GM23338 (cell line): Measurements from ENCODE around the gene ANO4. TPM values are rescaled to one million over a fixed set of nuclear protein-coding genes. Genes with fewer than 3 reads are reported as not detected.

Source experiments
- ATAC-seq: fragments of 200-7000 bp; cut with Tn5 transposase; 3 replicates; pipeline ENCODE4 v1.9.1; 2020
- DNase-seq: peaks from one replicate; pipeline ENCODE4 v3.0.0-alpha.2; 2015; ENCODE audit warnings: low spot score
- H2AFZ ChIP-seq: fragments of 200-600 bp; sonication (generic); 2 replicates; pipeline ENCODE4 v1.8.0; 2016; ENCODE audit warnings: antibody characterized with exemption, mild to moderate bottlenecking, moderate library complexity
- H3F3A ChIP-seq: fragments of 200-600 bp; sonication (generic); replicated peaks from 2 replicates; pipeline ENCODE4 v1.8.0; 2017; ENCODE audit warnings: antibody characterized with exemption, mixed run types, low read depth
- H3K27ac ChIP-seq: fragments of 200-600 bp; sonication (generic); 2 replicates; pipeline ENCODE4 v1.6.1; 2016; ENCODE audit warnings: low read depth
- H3K27me3 ChIP-seq: fragments of 200-600 bp; sonication (generic); 2 replicates; pipeline ENCODE4 v1.8.0; 2016; ENCODE audit warnings: mild to moderate bottlenecking, mixed run types, moderate library complexity; ENCODE audit not compliant: insufficient read depth
- H3K36me3 ChIP-seq: fragments of 200-600 bp; sonication (generic); 2 replicates; pipeline ENCODE4 v1.8.0; 2016; ENCODE audit warnings: mild to moderate bottlenecking; ENCODE audit not compliant: insufficient read depth
- H3K4me1 ChIP-seq: fragments of 200-600 bp; sonication (generic); 2 replicates; pipeline ENCODE4 v1.8.0; 2016; ENCODE audit warnings: mild to moderate bottlenecking, moderate library complexity; ENCODE audit not compliant: insufficient read depth
- H3K4me2 ChIP-seq: fragments of 200-600 bp; sonication (generic); 2 replicates; pipeline ENCODE4 v1.7.1; 2017; ENCODE audit warnings: mixed run types
- H3K4me3 ChIP-seq: fragments of 200-600 bp; sonication (generic); 2 replicates; pipeline ENCODE4 v1.6.1; 2016; ENCODE audit warnings: mixed run types
- H3K79me2 ChIP-seq: fragments of 200-600 bp; sonication (generic); replicated peaks from 2 replicates; pipeline ENCODE4 v1.8.0; 2017; ENCODE audit warnings: mild to moderate bottlenecking; ENCODE audit not compliant: insufficient read depth
- H3K9me2 ChIP-seq: fragments of 200-600 bp; sonication (generic); 2 replicates; pipeline ENCODE4 v1.8.0; 2017; ENCODE audit not compliant: insufficient read depth
- H4K20me1 ChIP-seq: fragments of 200-600 bp; sonication (generic); replicated peaks from 2 replicates; pipeline ENCODE4 v1.8.0; 2017; ENCODE audit warnings: mild to moderate bottlenecking; ENCODE audit not compliant: insufficient read depth
- H3K27ac Mint-ChIP-seq: 2 replicates; pipeline ENCODE4 v1.8.0; 2020; ENCODE audit warnings: inconsistent platforms, mild to moderate bottlenecking, moderate library complexity, mixed read lengths
- H3K27me3 Mint-ChIP-seq: 3 replicates; pipeline ENCODE4 v1.8.0; 2022; ENCODE audit warnings: low read depth, mild to moderate bottlenecking, moderate library complexity, mixed read lengths, inconsistent platforms; ENCODE audit not compliant: insufficient read depth, poor library complexity
- H3K36me3 Mint-ChIP-seq: 3 replicates; pipeline ENCODE4 v1.8.0; 2021; ENCODE audit warnings: low read depth, mild to moderate bottlenecking, inconsistent platforms, moderate library complexity, mixed read lengths
- H3K4me1 Mint-ChIP-seq: 3 replicates; pipeline ENCODE4 v1.8.0; 2020; ENCODE audit warnings: mild to moderate bottlenecking, inconsistent platforms, mixed read lengths
- H3K4me3 Mint-ChIP-seq: 3 replicates; pipeline ENCODE4 v1.8.0; 2021; ENCODE audit warnings: moderate library complexity, mild to moderate bottlenecking, inconsistent platforms, mixed read lengths
- H3K9me3 Mint-ChIP-seq: 3 replicates; pipeline ENCODE4 v1.8.0; 2020; ENCODE audit warnings: moderate library complexity, mild to moderate bottlenecking, inconsistent platforms, mixed read lengths
- CREB1 ChIP-seq: fragments of 250-450 bp; sonication (Bioruptor Pico); IDR thresholded peaks from 2 replicates; pipeline ENCODE4 v1.5.0; 2020; ENCODE audit warnings: low read depth, mild to moderate bottlenecking, moderate library complexity
- CTCF ChIP-seq, 2 experiments: fragments of 200-600 bp in 1 of 2; sonication (generic) in 1 of 2; conservative IDR thresholded peaks; 2 replicates each; pipeline versions ENCODE4 v1.5.1 to v1.6.1; 2016 to 2017; ENCODE audit warnings: antibody characterized with exemption in 2 of 2, low read depth in 2 of 2, mild to moderate bottlenecking in 2 of 2, moderate library complexity in 1 of 2
- ETS1 ChIP-seq: IDR thresholded peaks from 2 replicates; pipeline ENCODE4 v1.6.1; 2016; ENCODE audit warnings: antibody characterized with exemption
- EZH2 ChIP-seq: fragments of 200-600 bp; sonication (generic); IDR thresholded peaks from one replicate; pipeline ENCODE4 v1.8.0; 2017; ENCODE audit warnings: antibody characterized with exemption, mild to moderate bottlenecking, low read depth; ENCODE audit not compliant: unreplicated experiment
- EZH2phosphoT487 ChIP-seq: fragments of 200-600 bp; sonication (generic); IDR thresholded peaks from one replicate; pipeline ENCODE4 v1.8.1; 2018; ENCODE audit warnings: antibody characterized with exemption; ENCODE audit not compliant: unreplicated experiment
- JUNB ChIP-seq: IDR thresholded peaks from one replicate; pipeline ENCODE4 v1.6.1; 2016; ENCODE audit warnings: antibody characterized with exemption; ENCODE audit not compliant: unreplicated experiment
- NANOG ChIP-seq: IDR thresholded peaks from 2 replicates; pipeline ENCODE4 v1.6.1; 2016; ENCODE audit warnings: antibody characterized with exemption, borderline replicate concordance
- POLR2AphosphoS5 ChIP-seq: IDR thresholded peaks from 2 replicates; pipeline ENCODE4 v1.6.1; 2016; ENCODE audit warnings: antibody characterized with exemption, low read depth
- STAT1 ChIP-seq: IDR thresholded peaks from one replicate; pipeline ENCODE4 v1.6.1; 2016; ENCODE audit warnings: antibody characterized with exemption; ENCODE audit not compliant: unreplicated experiment
- ZNF114 ChIP-seq: fragments of 250-450 bp; sonication (Bioruptor Pico); IDR thresholded peaks from 2 replicates; pipeline ENCODE4 v1.5.0; 2020; ENCODE audit warnings: mild to moderate bottlenecking, moderate library complexity
- ZNF331 ChIP-seq: fragments of 250-450 bp; sonication (Bioruptor Pico); IDR thresholded peaks from 2 replicates; pipeline ENCODE4 v1.5.0; 2020; ENCODE audit warnings: low read depth, mild to moderate bottlenecking, moderate library complexity
- ZNF462 ChIP-seq: fragments of 250-450 bp; sonication (Bioruptor Pico); IDR thresholded peaks from 2 replicates; pipeline ENCODE4 v1.5.0; 2020; ENCODE audit warnings: mild to moderate bottlenecking, moderate library complexity
- polyA plus RNA-seq: library from polyadenylated mRNA; unstranded; fragments of >200 nt; fragmentation: Nextera tagmentation; extraction: Ambion mirVana; gene quantifications from 2 replicates; pipeline ENCODE4 v1.2.1, GENCODE V29; 2016
- total RNA-seq: library from RNA; depleted of rRNA; stranded (reverse); fragments of >200 nt; shearing (Covaris generic); gene quantifications from 2 replicates; pipeline ENCODE4 v1.2.3, GENCODE V29; 2014
- TF ChIP-seq, protein P1 (sequence below): IDR thresholded peaks from one replicate; pipeline ENCODE4 v1.6.1; 2018; ENCODE audit warnings: antibody characterized with exemption; ENCODE audit not compliant: unreplicated experiment

Gene ANO4
- total and polyA plus RNA-seq, 2 experiments from 2014 or later = 1.7 to 8.7 TPM

DNA sequence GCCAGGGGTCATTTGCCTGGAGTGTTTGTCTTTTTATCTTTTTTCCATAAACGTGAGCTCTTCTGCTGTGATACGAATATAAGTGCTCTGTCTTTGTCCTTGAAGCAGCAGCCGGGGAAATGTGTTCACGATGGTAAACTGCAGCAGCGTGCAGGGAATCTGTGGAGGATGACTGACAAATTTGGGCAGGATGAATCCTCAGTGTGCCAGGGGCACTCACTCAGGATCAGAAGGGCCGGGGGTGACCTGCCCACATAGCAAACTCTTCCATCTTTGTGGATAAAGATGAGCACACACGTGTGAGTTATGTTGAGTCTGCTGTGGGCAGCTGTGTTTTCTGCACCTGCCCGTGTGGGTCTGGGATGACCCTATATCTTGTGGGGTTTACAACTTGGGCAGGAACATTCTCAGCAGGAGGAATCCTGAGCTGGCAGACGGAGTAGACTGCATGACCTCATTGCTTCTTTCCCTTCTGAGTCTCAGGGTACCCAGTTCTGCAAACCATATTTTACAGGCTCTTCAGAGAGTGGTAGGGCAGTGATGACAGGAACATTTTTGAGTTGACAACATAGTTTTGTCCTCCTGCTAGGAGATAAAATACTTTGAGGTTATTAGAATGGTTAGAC, 711 bp downstream of the ANO4 start:
- H3K27ac ChIP-seq = no peak overlapping the region; the same call in 1 of the 2 replicates
- no peaks in the 10 kb centered on the region for H3K36me3 Mint-ChIP-seq
- H3K27ac Mint-ChIP-seq = no peak overlapping the region; the same call in 1 of the 2 replicates

More for the DNA sequence above, 711 bp downstream of the ANO4 start:
- H3F3A ChIP-seq = no peaks in the 10 kb centered on the region
- peaks cover 13% of the 10 kb centered on the region for H3K27me3 Mint-ChIP-seq
- TF ChIP-seq ETS1 (no peak), POLR2AphosphoS5 (no peak), JUNB (no peak), CREB1 (CRISPR knock-in tag) (no peak), CTCF (conservative IDR thresholded peaks at IDR 0.05; ENCODE audit: low read depth in 2 of 2) (no peak), STAT1 (no peak), EZH2 (no peak), ZNF462 (CRISPR knock-in tag) (no peak), ZNF114 (no peak), NANOG (no peak), EZH2phosphoT487 (no peak), ZNF331 (CRISPR knock-in tag) (no peak)
- TF ChIP-seq, protein P1, sequence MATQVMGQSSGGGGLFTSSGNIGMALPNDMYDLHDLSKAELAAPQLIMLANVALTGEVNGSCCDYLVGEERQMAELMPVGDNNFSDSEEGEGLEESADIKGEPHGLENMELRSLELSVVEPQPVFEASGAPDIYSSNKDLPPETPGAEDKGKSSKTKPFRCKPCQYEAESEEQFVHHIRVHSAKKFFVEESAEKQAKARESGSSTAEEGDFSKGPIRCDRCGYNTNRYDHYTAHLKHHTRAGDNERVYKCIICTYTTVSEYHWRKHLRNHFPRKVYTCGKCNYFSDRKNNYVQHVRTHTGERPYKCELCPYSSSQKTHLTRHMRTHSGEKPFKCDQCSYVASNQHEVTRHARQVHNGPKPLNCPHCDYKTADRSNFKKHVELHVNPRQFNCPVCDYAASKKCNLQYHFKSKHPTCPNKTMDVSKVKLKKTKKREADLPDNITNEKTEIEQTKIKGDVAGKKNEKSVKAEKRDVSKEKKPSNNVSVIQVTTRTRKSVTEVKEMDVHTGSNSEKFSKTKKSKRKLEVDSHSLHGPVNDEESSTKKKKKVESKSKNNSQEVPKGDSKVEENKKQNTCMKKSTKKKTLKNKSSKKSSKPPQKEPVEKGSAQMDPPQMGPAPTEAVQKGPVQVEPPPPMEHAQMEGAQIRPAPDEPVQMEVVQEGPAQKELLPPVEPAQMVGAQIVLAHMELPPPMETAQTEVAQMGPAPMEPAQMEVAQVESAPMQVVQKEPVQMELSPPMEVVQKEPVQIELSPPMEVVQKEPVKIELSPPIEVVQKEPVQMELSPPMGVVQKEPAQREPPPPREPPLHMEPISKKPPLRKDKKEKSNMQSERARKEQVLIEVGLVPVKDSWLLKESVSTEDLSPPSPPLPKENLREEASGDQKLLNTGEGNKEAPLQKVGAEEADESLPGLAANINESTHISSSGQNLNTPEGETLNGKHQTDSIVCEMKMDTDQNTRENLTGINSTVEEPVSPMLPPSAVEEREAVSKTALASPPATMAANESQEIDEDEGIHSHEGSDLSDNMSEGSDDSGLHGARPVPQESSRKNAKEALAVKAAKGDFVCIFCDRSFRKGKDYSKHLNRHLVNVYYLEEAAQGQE = no peak
- no peaks in the 10 kb centered on the region for H3K79me2 ChIP-seq
- ATAC-seq (peak; percentile 37), DNase-seq (no peak)
- no peaks in the 10 kb centered on the region for H3K36me3 ChIP-seq
- no peaks in the 10 kb centered on the region for H3K27me3 ChIP-seq
- H4K20me1 ChIP-seq = no peaks in the 10 kb centered on the region
- peak overlapping the region; percentile 49 for H3K4me3 ChIP-seq
- no peaks in the 10 kb centered on the region for H3K9me3 Mint-ChIP-seq
- peak overlapping the region; percentile 67; the same call in 1 of the 2 replicates for H2AFZ ChIP-seq
- no peaks in the 10 kb centered on the region for H3K9me2 ChIP-seq
- peaks cover 51% of the 10 kb centered on the region for H3K4me1 ChIP-seq
- H3K4me3 Mint-ChIP-seq = peak overlapping the region; percentile 62
- peak overlapping the region; percentile 73 for H3K4me2 ChIP-seq
- H3K4me1 Mint-ChIP-seq = peaks cover 50% of the 10 kb centered on the region
